HG02981 (cell line): Measurements from ENCODE around the gene ATP8A2.
"Not testable (repeated sequence)": the region's sequence is repeated elsewhere in the genome, so short reads cannot be mapped to it uniquely, and the experiment has no call there.

Experiments
- ATAC-seq: cut with Tn5 transposase; IDR thresholded peaks from one replicate; pipeline ENCODE4 v1.9.1; 2021; ENCODE audit warnings: mild to moderate bottlenecking, moderate library complexity; ENCODE audit not compliant: unreplicated experiment

The ATP8A2 gene

DNA sequence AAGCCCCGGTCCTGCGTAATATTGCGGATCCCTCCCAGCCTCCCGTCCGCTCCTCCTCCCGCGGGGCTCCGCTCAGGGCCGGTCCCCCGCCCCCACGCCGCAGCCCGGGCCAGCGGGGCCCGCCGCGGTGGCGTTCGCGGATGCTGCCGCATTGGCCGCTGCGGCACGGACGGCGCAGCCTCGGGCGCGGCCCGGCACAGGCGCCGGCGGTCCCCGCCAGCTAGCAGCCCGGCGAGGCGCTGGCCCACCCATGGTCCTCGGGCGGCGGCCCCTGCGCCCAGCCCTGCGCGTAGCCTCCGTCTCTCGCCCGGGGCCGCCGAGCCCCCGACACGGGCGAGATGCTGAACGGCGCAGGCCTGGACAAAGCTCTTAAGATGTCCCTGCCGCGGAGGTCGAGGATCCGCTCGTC is at the start of gene ATP8A2:
TSS of gene ATP8A2 (plus strand) at position 100 of the 409 bp plus-strand sequence. CDS start at position 339, 239 bp downstream.
- no peak for ATAC-seq

DNA sequence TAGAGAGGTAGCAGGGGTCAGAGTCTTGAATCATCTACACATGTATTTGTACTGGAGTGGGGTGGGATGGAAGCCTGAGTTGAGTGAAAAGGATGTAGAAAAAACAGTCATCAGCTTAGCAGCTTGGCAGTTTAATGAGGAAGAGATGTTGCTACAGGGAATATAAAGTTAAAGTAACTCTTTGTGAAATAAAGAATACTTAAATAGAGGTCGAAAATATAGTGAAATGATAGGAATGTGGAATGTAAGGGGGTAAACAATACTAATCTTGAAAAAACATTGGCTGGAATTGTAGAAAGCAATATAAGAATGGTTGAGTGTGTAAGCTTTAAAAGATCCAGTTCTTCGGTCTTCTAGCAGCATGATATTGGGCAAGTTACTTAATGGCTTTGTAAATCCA is 47.7 kb upstream of the ATP8A2 start:
- ATAC-seq, result no peak

DNA sequence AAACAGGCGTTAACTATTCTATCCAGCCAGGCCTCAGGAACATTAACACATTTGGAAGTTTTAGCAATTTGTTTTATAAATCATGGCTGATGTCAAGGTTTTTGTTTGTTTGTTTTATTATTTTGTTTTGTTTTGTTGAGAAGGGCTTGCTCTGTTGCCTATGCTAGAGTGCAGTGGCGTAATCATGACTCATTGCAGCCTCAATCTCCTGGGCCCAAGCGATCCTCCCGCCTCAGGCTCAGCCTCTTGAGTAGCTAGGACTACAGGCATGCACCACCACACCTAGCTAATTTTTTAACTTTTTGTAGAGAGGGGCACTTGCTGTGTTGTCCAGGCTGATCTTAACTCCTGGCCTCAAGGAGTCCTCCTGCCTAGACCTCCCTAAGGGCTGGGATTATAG is 42.1 kb upstream of the ATP8A2 start:
- no peak for ATAC-seq

DNA sequence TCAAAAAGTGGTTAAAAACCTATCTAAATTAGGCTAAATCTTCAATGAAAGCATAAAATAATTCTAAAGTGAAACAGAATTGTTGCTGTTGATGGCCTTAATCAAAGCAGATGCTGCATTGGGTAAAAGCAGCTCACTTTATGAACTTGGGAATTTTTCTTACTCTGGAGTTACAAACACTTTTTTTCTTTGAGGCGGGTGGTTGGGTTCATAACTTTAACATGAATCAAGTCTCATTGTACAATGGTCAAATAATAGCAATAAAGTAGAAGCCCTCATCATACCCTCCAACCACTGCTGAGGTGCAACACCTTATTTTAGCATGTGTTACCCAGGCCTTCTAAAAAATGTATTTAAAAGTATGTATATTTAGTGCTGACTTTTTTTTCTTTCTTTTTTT is 41.2 kb upstream of the ATP8A2 start:
- ATAC-seq, result no peak

DNA sequence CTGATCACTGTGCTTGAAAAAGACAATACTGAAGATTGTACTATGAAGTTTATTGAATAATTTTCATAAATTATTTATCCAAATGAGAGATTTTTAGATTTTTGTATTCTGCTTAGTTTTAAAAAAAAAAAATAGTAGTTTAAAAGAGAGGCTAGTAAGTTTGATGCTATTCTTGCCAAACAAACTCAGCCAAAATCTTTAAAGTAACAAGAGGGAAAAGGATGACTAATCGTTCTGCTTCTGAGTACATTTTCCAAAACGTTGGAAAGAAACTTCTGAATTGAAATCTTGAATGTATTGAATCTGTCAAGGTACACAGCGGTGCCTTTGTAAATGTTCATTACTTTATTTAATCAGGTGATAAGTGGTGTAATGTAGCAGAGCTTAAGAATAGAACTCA is 35.9 kb upstream of the ATP8A2 start:
- no peak for ATAC-seq

DNA sequence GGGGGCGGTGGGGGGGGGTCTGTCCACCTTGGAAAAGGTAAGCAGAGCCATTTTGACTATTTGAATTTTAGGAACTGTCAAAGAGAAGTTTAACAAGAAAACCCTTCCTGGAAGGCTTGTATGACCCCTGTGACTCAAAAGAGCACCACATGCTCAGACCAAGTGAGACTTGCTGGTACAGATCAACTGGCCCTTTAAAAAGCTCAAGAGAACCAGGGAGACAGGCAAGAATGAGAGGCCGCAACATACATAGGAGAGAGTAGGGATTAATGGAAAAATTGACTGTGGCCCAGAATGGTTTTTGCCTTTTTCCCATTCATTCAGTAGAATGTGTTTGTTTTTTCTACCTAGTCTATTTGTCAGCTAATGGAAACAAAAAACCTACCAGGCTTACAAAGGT is 26.2 kb upstream of the ATP8A2 start:
- no peak for ATAC-seq

DNA sequence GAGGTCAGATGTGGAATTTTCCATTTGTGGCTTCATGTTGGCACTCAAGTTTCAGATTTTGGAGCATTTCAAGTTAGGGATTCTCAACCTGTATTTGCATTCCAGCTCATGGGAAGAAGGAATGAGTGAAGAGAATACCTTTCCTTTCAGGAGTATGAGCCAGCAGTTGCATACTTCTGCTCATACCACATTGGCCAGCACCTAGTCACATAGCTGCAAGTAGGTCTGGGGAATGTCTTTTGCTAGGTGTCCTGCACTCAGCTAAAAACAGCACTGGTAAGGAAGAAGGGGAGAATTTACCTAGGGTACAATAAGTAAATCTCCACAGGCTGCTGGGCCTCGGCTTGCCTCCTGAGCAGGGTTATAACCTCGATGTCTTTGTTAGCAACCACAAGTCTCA is 24.6 kb upstream of the ATP8A2 start:
- ATAC-seq, result no peak

DNA sequence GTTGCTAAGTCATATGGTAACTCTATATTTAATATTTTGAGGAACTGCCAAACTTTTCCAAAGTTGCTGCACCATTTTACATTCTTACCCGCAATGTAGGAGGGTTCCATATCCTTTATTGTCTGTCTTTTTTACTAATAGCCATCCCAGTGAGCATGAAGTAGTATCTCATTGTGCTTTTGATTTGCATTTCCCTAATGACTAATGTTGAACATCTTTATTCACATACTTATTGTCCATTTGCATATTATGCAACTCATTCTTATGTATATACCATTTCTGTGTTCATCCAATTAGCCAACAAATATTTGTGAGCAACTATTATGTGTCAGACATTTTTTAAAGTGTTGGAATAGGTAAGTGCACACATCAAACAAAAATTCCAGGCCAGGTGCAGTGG is 20.4 kb upstream of the ATP8A2 start:
- ATAC-seq, result no peak

DNA sequence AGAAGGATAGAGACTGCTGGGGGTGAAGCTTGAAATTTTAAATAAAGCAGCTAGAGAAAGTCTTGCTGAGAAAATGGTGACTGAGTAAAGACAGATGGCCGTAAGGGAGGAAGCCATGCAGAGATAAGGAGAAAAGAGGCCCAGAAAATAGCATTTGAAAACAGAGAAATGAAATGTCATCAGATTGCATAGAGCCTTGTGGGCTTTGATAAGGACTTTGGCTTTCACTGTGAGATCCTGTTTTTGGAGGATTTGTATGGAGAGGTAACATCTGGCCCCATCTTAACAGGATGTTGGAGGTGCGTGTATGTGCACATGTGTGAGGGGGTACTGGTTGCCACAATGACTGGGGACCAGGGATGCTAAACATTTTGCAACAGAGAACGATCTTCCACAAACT is 19.5 kb upstream of the ATP8A2 start:
- no peak for ATAC-seq

DNA sequence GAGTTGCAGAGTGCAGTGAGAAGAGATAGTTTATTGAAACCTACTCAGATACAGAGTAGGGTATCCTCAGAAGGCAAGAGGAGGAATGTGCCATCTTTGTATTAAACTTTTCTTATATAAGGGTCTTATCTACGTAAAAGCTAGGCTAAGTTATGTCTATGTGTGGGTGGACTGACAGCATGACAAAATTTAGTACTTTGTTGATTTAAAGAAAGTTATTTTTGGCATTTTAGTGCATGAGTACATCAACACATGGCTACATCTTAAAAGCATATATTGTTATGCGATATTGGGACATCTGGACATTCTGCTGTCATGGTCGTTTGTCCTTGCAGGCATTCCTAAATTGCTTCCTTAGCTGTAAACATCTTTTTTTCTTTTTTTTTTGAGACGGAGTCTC is 19.0 kb upstream of the ATP8A2 start:
- ATAC-seq, result no peak

DNA sequence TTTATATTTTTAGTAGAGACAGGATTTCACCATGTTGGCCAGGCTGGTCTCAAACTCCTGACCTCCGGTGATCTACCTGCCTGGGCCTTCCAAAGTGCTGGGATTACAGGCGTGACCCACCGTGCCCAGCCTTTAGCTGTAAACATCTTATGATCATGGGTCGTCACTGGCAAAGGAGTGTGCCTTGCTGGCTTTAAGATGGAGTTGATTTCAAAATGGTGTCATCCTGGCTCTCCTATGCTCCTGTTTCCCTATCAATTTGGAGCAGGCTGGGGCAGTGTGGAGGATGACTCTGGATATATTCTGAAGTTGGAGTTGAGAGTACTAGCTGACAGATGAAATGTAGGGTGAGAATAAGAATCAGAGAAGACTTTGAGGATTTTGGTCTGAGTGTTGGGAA is 18.4 kb upstream of the ATP8A2 start:
- no peak for ATAC-seq

DNA sequence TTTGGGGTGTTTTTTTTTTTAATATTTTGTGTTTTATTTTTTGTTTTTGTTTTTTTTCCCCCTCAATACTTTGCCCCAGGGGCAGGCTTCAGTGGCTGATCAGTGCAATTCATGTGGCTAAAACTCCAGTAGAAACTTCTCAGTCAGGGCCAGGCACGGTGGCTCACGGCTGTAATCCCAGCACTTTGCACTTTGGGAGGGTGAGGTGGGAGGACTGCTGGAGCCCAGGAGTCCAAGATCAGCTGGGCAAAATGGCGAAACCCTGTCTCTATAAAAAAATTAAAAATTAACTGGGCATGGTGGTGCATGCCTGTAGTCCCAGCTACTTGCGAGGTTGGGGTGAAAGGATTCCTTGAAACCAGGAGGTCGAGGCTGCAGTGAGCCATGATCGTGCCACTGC is 17.4 kb upstream of the ATP8A2 start:
- ATAC-seq, result no peak

DNA sequence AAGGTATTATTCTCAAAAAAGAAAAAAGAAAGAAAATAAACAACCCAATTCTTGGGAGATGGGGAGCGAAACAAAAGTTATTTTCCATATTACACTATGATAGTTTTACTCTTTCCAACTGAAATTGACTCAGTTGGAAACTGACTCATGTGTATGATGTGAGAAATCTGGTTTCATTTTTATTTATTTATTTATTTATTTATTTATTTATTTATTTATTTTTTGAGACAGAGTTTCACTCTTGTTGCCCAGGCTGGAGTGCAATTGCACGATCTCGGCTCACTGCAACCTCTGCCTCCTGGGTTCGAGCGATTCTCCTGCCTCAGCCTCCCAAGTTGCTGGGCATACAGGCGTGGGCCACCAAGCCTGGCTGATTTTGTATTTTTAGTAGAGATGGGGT is 11.3 kb upstream of the ATP8A2 start:
- ATAC-seq, result not testable (repeated sequence)

DNA sequence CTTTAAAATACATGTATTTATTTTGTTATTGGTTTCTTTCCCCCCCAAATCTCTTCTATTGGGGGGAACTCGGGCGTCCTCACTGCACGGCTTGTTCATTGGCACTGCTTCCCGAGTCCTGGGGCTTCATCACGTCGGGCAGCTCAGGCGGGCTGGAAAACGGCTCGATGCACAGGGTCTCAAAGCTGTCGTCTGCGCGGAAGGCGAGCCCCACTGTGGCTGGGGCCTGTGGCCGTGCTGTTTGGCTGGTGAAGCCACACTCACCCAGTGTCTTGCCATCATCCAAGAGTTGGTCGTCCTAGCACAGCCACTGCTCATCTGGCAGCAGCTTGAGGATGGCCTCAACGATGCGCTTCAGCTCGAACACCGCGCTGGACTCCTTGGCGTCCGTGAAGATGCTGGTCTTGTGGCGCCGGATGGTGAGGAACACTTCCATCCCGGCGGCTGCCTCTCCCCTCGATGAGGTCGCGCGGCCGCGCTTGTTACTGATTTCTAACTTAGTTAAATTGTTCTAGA is 6.0 kb upstream of the ATP8A2 start:
- ATAC-seq, result no peak

DNA sequence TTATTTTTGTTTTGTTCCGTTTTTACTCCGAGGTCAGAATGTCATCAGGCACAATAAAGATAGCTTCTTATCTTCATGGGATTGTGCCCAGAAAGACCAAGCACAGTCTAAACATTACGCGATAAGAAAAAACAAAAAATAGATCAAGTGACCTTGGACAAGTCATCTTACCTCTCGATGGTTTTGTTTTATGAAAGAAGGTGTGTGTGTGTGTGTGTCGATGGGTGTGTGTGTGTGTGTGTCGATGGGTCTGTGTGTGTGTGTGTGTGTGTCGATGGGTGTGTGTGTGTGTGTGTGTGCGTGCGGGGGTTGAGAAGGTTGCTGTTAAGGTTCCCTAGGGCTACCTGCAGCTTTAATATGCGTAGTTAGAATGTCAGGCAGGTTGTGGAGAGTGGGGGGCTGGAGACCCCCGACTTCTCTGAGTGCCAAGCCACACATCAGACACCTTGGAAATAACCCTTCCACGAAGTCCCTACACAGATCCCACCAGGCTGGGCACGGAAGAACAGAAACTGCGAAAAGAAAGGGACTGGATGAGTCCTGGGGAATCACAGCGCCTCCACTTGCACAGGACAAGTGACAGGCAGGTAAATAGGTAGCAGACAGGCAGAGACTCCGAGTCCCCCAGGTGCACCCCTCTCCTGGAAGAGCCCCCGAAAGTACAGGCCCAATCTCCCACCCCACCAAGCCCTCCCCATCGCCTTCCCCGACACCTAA is 458 bp upstream of the ATP8A2 start:
- no peak for ATAC-seq

DNA sequence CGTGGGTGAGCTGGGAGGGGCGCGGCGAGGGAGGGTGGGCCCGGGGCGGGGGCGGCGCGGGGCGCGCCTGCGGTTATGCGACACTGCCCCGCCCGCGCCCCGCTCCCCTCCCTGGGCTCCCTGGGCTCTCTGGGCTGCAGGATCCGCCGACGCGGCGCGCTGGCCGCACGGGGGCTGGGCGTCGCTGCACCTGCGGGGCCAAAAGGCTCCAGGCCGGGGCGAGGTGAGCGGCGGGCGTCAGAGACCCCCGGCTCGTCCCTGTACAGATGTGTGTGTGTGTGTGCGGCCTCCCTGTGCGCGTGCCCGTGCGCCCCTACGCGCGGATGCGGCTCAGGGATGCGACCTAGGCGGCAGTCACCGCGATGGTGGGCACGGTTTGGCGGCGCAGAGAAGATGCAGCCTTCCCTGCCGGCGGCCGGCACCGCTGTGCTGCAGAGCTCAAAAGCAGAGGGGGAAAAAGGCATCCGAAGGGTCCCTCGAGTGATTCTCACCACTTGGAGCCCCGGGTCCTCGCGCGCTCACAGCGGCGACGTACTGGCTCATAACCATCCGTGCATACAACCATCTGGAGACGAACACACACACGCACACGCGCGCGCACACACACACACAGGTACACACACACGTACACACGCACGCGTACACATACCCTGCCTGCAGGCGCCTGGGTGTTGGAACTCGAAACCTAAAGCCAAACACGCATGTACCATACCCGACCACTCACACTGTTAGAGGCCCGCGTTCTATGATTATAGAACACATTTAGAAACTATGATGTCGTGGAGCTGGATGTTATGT is 709 bp downstream of the ATP8A2 start:
- ATAC-seq, result no peak

DNA sequence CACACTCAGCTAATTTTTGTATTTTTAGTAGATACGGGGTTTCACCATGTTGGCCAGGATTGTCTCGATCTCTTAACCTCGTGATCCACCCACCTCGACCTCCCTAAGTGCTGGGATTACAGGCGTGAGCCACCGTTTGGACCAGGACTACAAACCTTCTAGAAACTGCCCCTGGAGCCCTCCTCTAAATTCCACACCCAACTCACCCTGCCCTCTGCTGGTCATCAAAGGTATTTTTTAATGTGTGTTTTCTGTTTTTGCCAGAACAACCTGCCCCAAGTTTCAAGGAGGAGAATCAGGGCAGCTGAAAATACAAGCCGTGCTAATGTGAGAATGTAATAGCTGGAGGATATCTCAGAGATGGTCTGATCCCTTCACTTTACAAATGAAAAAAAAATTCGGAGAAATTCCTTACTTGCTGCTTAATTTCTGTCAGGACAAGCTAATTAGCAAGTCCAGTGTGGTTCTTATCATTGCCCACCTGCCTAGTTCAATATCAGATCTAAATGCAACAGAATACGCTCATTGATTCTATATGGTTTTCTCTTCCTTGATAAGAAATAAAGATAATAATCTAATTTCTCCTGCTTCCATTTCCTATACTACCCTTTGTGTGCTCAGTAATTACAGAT is 4.1 kb downstream of the ATP8A2 start:
- ATAC-seq, result no peak

DNA sequence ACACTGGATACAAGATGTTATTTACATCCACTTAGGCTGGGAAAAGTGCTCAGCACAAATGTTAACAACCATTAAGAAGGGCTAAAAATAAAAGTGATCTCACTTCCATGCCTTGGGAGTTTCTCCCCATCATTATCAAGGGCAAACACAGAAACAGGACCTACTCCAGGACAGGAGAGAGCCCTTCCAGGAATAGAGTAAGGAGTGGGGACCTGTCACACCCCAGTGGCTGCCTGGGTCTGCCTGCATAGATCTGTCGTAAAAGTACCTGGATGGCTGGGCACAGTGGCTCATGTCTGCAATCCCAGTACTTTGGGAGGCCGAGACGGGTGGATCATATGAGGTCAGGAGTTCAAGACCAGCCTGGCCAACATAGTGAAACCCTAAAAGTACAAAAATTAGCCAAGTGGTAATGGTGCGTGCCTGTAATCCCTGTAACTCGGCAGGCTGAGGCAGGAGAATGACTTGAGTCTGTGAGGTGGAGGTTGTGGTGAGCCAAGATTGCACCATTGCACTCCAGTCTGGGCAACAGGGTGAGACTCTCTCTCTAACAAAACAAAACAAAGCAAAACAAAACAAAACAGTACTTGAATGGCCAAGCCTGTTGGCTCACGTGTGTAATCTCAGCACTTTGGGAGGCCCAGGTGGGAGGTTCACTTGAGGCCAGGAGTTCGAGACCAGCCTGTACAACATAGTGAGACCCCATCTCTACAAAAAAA is 5.6 kb downstream of the ATP8A2 start:
- ATAC-seq, result no peak

DNA sequence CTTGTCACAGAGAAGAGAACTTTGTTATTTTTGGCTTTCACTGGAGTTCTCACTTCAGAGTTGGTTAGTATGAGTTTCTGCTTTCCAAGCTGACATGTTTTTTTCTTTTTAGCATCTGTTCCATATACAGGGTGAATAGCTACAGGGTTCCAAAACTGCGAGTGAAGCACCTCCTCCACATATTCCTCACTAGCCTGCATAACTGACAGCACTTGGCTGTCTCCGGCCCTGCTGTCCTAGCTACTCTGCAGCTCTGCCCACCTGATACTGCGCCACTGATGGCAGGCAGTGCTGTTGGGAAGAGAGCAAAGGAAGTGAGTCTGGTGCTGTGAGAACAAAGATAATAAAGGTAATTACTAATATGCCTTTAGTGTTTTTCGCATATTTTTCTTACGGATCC is 6.8 kb downstream of the ATP8A2 start:
- ATAC-seq, result no peak

DNA sequence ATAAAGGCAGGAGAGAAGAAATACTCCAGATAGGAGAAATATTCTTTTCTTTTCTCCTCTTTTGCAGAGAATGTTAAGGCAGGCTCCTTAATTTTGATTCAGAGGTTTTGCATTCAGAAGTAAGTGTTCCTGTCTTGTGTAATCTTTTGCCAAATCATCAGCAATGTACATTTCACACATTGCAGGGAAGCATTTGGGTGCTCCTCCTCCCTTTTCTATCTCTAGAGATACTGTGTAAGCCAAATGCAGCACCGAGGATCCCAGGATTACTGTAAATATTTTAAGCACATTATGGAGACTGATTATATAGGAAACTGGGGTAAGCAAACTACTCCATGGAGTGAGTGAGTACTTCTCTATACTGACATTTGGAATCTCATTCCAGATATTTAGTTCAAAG is 7.2 kb downstream of the ATP8A2 start:
- ATAC-seq, result no peak

DNA sequence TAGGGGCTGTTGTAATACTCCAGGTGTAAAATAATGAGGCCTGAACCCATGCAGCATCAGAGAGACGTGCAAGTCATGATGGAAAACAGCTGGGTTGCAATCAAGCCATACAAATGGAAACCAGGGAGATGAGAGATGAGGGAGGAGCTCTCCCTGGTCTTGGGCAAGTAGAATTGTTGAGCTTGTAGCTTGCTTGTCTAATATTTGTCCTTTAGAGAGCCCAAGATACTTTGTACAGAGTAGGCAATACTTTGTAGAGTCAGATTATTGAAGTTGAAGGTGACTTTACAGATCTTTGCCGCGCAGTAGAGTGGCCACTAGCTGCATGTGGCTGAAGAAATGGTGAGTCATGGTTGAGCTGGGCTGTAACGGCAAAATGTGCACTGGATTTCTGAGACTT is 8.3 kb downstream of the ATP8A2 start:
- no peak for ATAC-seq
